Immature natural killer cell (primary cell): Measurements from ENCODE around the gene ATXN3. TPM values are rescaled to one million over a fixed set of nuclear protein-coding genes. Genes with fewer than 3 reads are reported as not detected.
A peak's percentile ranks its signal among the peaks of the same experiment; 100 is the strongest.
"Not testable (repeated sequence)": the region's sequence is repeated elsewhere in the genome, so short reads cannot be mapped to it uniquely, and the experiment has no call there.

Source experiments
- DNase-seq, 3 donors: peaks; one replicate each; pipeline ENCODE4 v3.0.0; 2022; ENCODE audit warnings: mixed read lengths in 1 of 3
- H3K27ac Mint-ChIP-seq, 6 donors: one replicate each; pipeline ENCODE4 v1.8.0; 2020; ENCODE audit warnings: mixed read lengths in 6 of 6, mild to moderate bottlenecking in 5 of 6, inconsistent platforms in 4 of 6, moderate library complexity in 3 of 6
- H3K27me3 Mint-ChIP-seq, 3 donors: one replicate each; pipeline ENCODE4 v1.8.0; 2020 to 2021; ENCODE audit warnings: low read depth in 3 of 3, mild to moderate bottlenecking in 3 of 3, mixed read lengths in 3 of 3, moderate library complexity in 3 of 3, inconsistent platforms in 1 of 3
- H3K36me3 Mint-ChIP-seq, 3 donors: one replicate each; pipeline ENCODE4 v1.8.0; 2020; ENCODE audit warnings: mixed read lengths in 3 of 3, inconsistent platforms in 2 of 3, mild to moderate bottlenecking in 2 of 3
- H3K4me1 Mint-ChIP-seq, 2 donors: one replicate each; pipeline ENCODE4 v1.8.0; 2020; ENCODE audit warnings: inconsistent platforms in 2 of 2, mild to moderate bottlenecking in 2 of 2, mixed read lengths in 2 of 2, moderate library complexity in 1 of 2
- H3K4me3 Mint-ChIP-seq, 5 donors: one replicate each; pipeline ENCODE4 v1.8.0; 2020; ENCODE audit warnings: mild to moderate bottlenecking in 5 of 5, mixed read lengths in 5 of 5, inconsistent platforms in 3 of 5, moderate library complexity in 3 of 5
- H3K9me3 Mint-ChIP-seq, 6 donors: one replicate each; pipeline ENCODE4 v1.8.0; 2020; ENCODE audit warnings: mild to moderate bottlenecking in 6 of 6, mixed read lengths in 6 of 6, inconsistent platforms in 4 of 6, moderate library complexity in 3 of 6
- polyA plus RNA-seq, 3 donors: library from polyadenylated mRNA; unstranded; fragments of 300-500 nt; fragmentation: Illumina TruSeq; gene quantifications; one replicate each; pipeline ENCODE4 v1.2.3, GENCODE V29; 2021

Gene ATXN3
- polyA plus RNA-seq, 3 donors from 2014 or later = 12.7 to 21.1 (median 20.3) TPM

DNA sequence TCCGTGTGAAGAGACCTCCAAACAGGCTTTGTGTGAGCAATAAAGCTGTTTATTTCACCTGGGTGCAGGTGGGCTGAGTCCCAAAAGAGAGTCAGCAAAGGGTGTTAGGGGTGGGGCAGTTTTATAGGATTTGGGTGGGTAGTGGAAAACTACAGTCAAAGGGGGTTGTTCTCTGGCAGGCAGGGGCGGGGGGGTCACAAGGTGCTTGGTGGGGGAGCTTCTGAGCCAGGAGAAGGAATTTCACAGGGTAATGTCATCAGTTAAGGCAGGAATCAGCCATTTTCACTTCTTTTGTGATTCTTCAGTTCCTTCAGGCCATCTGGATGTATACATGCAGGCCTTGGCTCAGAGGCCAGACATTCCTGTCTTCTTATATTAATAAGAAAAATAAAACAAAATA, 64.6 kb downstream of the ATXN3 start:
- peak overlapping the region in 2 of 5 donors; percentile 15 to 51 for H3K4me3 Mint-ChIP-seq

DNA sequence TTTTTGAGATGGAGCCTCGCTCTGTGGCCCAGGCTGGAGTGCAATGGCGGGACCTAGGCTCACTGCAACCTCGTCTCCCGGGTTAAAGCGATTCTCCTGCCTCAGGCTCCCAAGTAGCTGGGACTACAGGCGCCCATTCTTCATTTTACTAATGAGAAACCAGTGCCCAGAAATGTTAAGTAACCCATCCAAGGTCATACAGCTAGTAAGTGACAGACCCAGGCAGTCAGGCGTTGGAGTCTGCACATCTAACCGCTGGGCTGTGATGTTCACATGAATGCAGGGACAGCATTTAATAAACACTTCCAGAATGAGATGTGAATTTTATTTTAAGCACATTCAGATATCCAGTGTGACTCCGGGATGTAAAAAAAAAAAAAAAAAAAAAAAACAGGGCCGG, 65.2 kb downstream of the ATXN3 start:
- Mint-ChIP-seq H3K36me3 (no peaks in the 10 kb centered on the region), H3K4me1 (peaks cover 43 to 48% of the 10 kb centered on the region in 2 donors), H3K4me3 (peak overlapping the region in 2 of 5 donors; percentile 43 to 100), H3K27ac (peak overlapping the region in 2 of 6 donors; percentile 75 to 96), H3K9me3 (no peaks in the 10 kb centered on the region), H3K27me3 (peaks cover 6 to 10% (median 7%) of the 10 kb centered on the region in 3 donors)
- DNase-seq = no peak

More for the DNA sequence above, 64.6 kb downstream of the ATXN3 start:
- not testable (repeated sequence) for H3K9me3 Mint-ChIP-seq, H3K36me3 Mint-ChIP-seq, DNase-seq, H3K27me3 Mint-ChIP-seq
- Mint-ChIP-seq H3K4me1 (peaks cover 38 to 42% of the 10 kb centered on the region in 2 donors), H3K27ac (peak overlapping the region in 3 of 6 donors; percentile 30 to 75 (median 56))

DNA sequence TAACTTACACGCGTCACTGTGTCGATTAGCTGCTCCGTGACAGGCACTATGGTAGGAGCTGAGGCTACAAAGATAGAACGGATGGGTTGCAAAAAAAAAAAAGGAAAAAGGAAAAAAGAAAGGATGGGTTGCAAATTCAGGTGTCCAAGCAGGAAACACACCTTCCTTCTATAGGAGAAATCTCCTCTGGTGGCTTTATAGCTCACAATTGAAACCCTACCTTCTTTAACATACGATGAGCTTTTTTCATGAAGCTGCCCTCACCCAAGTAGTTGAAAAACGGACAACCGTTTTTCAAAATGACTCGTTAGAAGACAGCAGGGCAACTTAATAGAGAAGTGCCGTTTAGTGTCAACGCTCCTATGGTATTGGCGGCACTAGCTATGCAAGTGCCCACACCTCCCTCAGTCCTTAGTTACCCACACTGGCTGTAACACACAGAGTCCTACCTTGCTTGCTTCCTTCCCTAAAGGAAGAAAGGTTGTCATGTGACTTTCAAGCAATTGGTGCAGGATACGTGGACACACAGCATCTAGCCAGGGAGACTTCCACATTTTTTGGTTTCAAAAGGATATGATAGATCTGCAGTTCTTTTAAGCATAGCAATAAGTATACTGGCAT, 65.8 kb downstream of the ATXN3 start:
- H3K4me1 Mint-ChIP-seq = peaks cover 48 to 54% of the 10 kb centered on the region in 2 donors
- no peaks in the 10 kb centered on the region for H3K36me3 Mint-ChIP-seq
- peaks cover 6 to 10% (median 7%) of the 10 kb centered on the region in 3 donors for H3K27me3 Mint-ChIP-seq
- no peak for DNase-seq
- peak overlapping the region; percentile 89 to 100 (median 96) for H3K4me3 Mint-ChIP-seq
- H3K9me3 Mint-ChIP-seq = no peaks in the 10 kb centered on the region
- H3K27ac Mint-ChIP-seq = peak overlapping the region in 5 of 6 donors; percentile 94 to 100 (median 97)

DNA sequence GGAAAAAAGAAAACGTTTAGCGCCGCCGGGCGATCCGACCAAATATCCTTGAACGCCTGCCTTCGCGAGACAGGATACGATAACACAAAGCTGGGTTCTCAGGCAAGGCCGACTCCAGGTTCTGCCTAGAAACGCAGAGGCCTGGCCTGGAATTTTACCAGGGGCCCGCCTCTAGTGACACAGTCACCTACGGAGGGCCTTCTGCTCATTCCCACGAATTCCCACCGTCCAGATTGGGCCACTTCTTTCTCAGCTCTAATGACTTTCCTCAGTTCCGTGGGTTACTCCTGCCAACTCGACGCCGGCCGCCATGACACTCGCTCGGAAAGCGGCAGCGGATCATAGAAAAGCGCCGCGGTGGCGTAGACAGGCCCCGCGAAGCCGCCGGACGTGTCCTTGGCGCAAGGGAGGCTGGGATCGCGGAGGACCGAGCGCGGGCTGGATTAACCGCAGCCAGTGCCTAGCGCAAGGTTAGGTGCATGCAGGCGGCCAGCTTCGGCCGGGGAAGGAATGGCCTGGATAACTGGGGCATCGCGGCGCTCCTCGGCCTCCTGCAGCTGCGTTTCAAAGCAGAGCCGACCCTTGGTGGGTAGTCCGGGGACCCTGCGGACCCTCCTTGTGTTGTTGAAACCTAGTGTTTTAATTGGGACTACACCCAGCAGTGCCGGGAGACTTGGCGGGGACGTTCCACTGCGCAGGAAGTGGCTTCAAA, 66.5 kb downstream of the ATXN3 start, which contains the start of gene TRIP11:
TSS of gene TRIP11 (minus strand) at position 341 of the 712 bp plus-strand sequence. CDS start 374 bp downstream, outside the sequence.
- H3K27ac Mint-ChIP-seq = peak within 1 kb of the TSS in 5 of 6 donors; percentile 94 to 100 (median 97)
- H3K4me3 Mint-ChIP-seq = peak within 1 kb of the TSS; percentile 89 to 100 (median 96)
- H3K9me3 Mint-ChIP-seq = no peaks in the 10 kb centered on the region
- H3K4me1 Mint-ChIP-seq = peaks cover 48 to 54% of the 10 kb centered on the region in 2 donors
- H3K27me3 Mint-ChIP-seq = peaks cover 6 to 10% (median 7%) of the 10 kb centered on the region in 3 donors
- no peaks in the 10 kb centered on the region for H3K36me3 Mint-ChIP-seq
- DNase-seq = peak; percentile 95 to 96 (median 96)

DNA sequence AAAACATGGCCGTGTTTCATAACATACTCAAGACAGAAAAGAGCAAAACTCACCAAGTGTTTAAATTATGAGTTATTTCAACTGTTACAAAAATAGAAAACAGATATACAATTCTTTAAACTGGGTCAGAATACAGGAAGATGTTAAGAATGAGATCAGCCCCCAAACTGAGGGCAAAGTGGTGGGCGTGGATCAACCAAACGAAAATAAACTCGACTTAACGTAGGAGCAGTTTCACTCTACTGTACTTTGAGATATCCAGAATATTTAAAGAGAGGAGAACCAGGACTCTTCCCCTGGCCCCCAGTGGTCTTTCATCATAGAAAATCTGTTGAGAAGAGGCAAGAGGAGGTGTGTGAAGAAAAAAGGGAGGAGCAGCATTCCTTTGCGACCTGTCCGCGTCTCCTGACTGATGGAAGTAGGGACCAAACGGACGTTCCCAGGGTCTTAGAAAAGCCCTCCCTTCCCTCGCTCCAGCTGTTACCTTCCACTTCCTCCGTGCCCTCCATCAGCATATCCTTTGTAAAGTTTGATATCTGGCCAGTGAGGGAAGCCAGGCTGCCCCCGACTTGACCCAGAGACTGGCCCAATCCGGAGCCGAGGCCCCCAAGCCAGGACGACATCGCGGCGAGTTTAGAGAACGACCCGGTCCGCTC, 67.2 kb downstream of the ATXN3 start:
- H3K9me3 Mint-ChIP-seq = no peaks in the 10 kb centered on the region
- H3K27me3 Mint-ChIP-seq = peaks cover 6 to 10% (median 7%) of the 10 kb centered on the region in 3 donors
- peaks cover 48 to 54% of the 10 kb centered on the region in 2 donors for H3K4me1 Mint-ChIP-seq
- peak overlapping the region; percentile 89 to 100 (median 96) for H3K4me3 Mint-ChIP-seq
- no peaks in the 10 kb centered on the region for H3K36me3 Mint-ChIP-seq
- H3K27ac Mint-ChIP-seq = peak overlapping the region in 5 of 6 donors; percentile 94 to 100 (median 97)
- DNase-seq = peak in 1 of 3 donors; percentile 11

DNA sequence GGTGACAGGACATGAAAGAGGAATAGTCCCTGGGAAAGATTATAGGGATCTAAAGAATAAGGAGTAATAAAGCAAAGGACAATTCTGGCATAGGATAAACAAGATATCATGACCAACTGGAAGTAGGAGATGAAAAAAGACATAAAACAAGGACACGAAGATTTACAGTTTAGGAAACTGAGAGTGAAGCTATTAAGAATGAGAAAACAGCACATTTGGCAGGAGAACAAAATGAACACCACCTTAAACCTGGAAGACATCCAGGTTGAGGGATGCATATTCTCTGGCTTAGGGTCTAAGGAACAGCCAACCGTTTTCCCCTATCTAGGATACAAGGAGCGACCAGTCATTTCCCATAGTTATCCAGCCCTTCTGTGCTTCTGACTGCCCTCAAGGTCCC, 68.4 kb downstream of the ATXN3 start:
- H3K27me3 Mint-ChIP-seq = peaks cover 6 to 10% (median 7%) of the 10 kb centered on the region in 3 donors
- H3K4me3 Mint-ChIP-seq = peak overlapping the region; percentile 65 to 98 (median 94)
- H3K27ac Mint-ChIP-seq = peak overlapping the region in 5 of 6 donors; percentile 6 to 97 (median 76)
- no peak for DNase-seq
- H3K36me3 Mint-ChIP-seq = no peaks in the 10 kb centered on the region
- no peaks in the 10 kb centered on the region for H3K9me3 Mint-ChIP-seq
- peaks cover 53 to 63% of the 10 kb centered on the region in 2 donors for H3K4me1 Mint-ChIP-seq

DNA sequence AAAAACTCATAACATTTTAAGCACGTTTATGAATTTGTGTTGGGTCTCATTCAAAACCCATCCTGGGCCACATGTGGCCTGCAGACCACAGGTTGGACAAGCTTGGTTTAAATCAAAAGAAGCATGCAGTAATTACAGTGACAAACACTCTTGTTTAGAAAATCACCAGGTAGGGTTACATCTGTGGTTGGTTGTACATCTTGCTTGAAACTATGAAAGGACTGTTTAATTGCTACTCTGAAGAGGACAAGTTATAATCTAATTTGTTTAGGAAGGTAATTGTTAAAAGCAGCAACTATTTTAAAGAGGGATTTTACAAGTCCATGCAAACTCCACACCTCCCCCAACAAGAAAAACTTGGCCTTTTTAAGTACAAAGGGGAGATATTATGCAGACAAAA, 70.5 kb downstream of the ATXN3 start:
- H3K4me3 Mint-ChIP-seq = no peak overlapping the region
- H3K36me3 Mint-ChIP-seq = no peaks in the 10 kb centered on the region
- H3K27ac Mint-ChIP-seq = peak overlapping the region in 1 of 6 donors; percentile 7
- H3K9me3 Mint-ChIP-seq = no peaks in the 10 kb centered on the region
- DNase-seq = no peak
- H3K27me3 Mint-ChIP-seq = peaks cover 6 to 10% (median 7%) of the 10 kb centered on the region in 3 donors
- H3K4me1 Mint-ChIP-seq = peaks cover 51 to 61% of the 10 kb centered on the region in 2 donors

DNA sequence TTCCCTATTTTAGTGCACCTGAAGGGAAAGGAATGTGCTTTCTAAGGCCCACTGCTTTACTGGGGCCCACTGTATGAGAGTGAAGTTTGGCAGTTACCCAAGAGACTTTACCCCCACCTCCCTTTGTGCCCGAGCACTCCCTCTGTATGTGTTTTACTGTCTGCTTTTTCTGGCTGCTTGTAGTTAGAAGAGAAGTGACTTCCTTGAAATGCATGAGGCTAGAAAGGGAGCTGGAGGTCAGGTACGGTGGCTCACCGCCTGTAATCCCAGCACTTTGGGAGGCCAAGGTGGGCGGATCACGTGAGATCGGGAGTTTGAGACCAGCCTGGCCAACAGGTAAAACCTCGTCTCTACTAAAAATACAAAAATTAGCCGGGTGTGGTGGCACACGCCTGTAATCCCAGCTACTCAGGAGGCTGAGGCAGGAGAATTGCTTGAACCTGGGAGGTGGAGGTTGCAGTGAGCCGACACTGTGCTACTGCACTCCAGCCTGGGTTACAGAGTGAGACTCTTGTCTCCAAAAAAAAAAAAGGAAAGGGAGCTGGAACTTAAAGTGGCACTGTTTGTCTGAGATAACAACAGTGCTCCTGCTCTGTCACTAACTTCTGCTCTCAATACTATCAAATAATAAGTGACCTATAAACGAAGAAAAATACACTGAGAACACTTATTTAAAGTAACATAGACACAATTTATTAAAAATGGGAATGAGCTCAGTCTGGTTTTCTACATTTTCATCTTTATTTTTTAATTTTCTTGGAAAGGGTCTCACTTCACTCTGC, 72.3 kb downstream of the ATXN3 start:
- H3K4me3 Mint-ChIP-seq = no peak overlapping the region
- H3K36me3 Mint-ChIP-seq = peaks cover 0 to 7% (median 0%) of the 10 kb centered on the region in 3 donors
- peaks cover 37 to 44% of the 10 kb centered on the region in 2 donors for H3K4me1 Mint-ChIP-seq
- H3K27me3 Mint-ChIP-seq = no peaks in the 10 kb centered on the region
- H3K9me3 Mint-ChIP-seq = no peaks in the 10 kb centered on the region
- H3K27ac Mint-ChIP-seq = peak overlapping the region in 5 of 6 donors; percentile 23 to 46 (median 30)
- DNase-seq = no peak

DNA sequence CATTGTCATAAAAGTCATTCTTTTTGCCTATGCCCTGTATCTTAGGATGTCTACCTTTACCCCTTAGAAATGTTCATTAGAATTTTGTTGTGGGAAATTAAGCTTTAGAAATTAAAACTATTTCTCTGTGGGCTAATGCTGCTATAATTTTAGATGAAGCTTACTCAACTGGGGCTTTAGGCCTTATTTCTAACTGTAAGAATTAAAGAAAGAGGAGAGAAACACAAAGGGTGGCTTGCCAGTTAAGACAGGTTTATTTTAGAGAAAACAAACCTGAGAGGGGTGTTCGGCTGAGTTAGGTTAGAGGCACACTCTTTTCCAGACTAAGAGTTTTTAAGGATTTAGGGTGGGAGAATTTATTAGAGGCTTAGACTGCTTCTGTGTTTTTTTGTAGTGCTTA, 72.9 kb downstream of the ATXN3 start:
- no peaks in the 10 kb centered on the region for H3K27me3 Mint-ChIP-seq
- H3K36me3 Mint-ChIP-seq = peaks cover 0 to 7% (median 0%) of the 10 kb centered on the region in 3 donors
- peaks cover 30 to 41% of the 10 kb centered on the region in 2 donors for H3K4me1 Mint-ChIP-seq
- DNase-seq = no peak
- H3K4me3 Mint-ChIP-seq = no peak overlapping the region
- H3K27ac Mint-ChIP-seq = peak overlapping the region; percentile 3 to 55 (median 28)
- no peaks in the 10 kb centered on the region for H3K9me3 Mint-ChIP-seq

DNA sequence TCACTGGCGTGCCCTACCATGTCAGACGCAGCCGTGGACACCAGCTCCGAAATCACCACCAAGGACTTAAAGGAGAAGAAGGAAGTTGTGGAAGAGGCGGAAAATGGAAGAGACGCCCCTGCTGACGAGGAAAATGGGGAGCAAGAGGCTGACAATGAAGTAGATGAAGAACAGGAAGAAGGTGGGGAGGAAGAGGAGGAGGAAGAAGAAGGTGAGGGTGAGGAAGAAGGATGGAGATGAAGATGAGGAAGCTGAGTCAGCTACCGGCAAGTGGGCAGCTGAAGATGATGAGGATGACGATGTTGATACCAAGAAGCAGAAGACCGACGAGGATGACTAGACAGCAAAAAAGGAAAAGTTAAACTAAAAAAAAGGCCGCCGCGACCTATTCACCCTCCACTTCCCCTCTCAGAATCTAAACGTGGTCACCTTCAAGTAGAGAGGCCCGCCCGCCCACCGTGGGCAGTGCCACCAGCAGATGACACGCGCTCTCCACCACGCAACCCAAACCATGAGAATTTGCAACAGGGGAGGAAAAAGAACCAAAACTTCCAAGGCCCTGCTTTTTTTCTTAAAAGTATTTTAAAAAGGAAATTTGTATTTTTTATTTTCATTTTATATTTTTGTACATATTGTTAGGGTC, 79.7 kb downstream of the ATXN3 start:
- DNase-seq = no peak
- peaks cover 6 to 27% of the 10 kb centered on the region in 2 donors for H3K4me1 Mint-ChIP-seq
- peaks cover 0 to 3% (median 0%) of the 10 kb centered on the region in 3 donors for H3K27me3 Mint-ChIP-seq
- no peaks in the 10 kb centered on the region for H3K9me3 Mint-ChIP-seq
- peak overlapping the region in 4 of 6 donors; percentile 16 to 46 (median 30) for H3K27ac Mint-ChIP-seq
- peaks cover 4 to 21% (median 4%) of the 10 kb centered on the region in 3 donors for H3K36me3 Mint-ChIP-seq
- no peak overlapping the region for H3K4me3 Mint-ChIP-seq

DNA sequence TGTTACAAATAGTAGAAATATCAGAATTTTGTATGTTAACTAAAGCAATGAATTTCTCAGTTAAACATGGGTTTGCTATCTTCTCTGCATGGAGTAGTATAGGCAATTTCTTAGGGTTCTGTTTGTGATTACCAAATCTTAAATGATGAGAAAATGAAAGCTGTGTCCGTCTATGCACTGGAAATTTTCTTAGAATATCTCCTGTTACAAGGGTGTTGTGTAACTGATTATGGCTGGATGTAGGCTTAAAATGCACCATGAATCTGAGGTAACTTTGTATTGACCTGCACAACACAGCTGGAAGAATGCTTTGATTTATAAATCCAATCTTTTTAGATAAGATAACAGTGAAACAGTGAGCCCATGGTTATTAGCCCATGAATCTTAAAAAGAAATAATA, 84.3 kb downstream of the ATXN3 start:
- Mint-ChIP-seq H3K9me3 (no peaks in the 10 kb centered on the region), H3K27me3 (peaks cover 0 to 2% (median 0%) of the 10 kb centered on the region in 3 donors), H3K4me1 (peaks cover 8 to 19% of the 10 kb centered on the region in 2 donors), H3K4me3 (no peak overlapping the region), H3K27ac (peak overlapping the region in 1 of 6 donors; percentile 7), H3K36me3 (peaks cover 4 to 14% (median 4%) of the 10 kb centered on the region in 3 donors)
- no peak for DNase-seq

DNA sequence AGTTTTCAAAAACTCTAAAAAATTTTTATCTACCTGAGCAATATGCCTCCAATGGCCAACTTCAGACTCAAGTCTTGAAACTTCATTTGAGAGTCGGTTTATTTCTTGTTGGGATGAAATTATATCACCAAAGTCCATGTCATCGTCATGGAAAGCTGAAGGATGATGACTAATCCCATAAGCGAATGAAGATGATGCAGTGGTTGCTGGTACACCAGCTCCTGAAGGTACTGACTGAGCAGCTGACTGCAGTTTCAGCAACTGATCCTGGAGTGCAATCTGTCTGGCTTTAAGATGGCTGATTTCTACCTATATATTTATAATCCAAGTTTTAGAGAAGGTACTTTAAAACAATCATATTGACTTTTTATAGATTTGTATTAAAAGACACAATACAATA, 84.9 kb downstream of the ATXN3 start:
- H3K4me1 Mint-ChIP-seq = peaks cover 6 to 15% of the 10 kb centered on the region in 2 donors
- H3K9me3 Mint-ChIP-seq = no peaks in the 10 kb centered on the region
- peaks cover 0 to under 1% (median 0%) of the 10 kb centered on the region in 3 donors for H3K27me3 Mint-ChIP-seq
- no peak overlapping the region for H3K27ac Mint-ChIP-seq
- peaks cover 3 to 12% (median 6%) of the 10 kb centered on the region in 3 donors for H3K36me3 Mint-ChIP-seq
- no peak for DNase-seq
- H3K4me3 Mint-ChIP-seq = no peak overlapping the region
